Endothelial cell of umbilical vein (primary cell): ENCODE measurements around the gene SLC35A3. TPM values are rescaled to one million over a fixed set of nuclear protein-coding genes. Genes with fewer than 3 reads are reported as not detected.

Experiments
- BruUV-seq: library from RNA; stranded (reverse); fragments of 400-500 nt; replicated peaks from 2 replicates; lab custom pipeline; 2021; lab: Mats Ljungman, UMichigan
- CTCF ChIA-PET: fragments of 300-600, 350-600 bp; sonication (Branson Sonifier 250); formaldehyde crosslinking; loops from one replicate; lab custom pipeline; 2021; ENCODE audit warnings: antibody characterized with exemption, inconsistent platforms; lab: Charles Lee
- POLR2A ChIA-PET: fragments of 300-600, 350-600 bp; sonication (Branson Sonifier 250); formaldehyde crosslinking; loops from one replicate; lab custom pipeline; 2021; ENCODE audit warnings: antibody characterized with exemption, inconsistent platforms; lab: Charles Lee
- DNase-seq: peaks from one replicate; pipeline ENCODE4 v3.0.0-alpha.2; 2011; ENCODE audit warnings: low read depth, low spot score
- FAIRE-seq: peaks from 2 replicates; lab custom pipeline; 2011; peaks lifted over from hg19 to GRCh38; lab: Jason Lieb, UNC
- H2AFZ ChIP-seq: 2 replicates; pipeline ENCODE4 v1.6.0; 2012; ENCODE audit warnings: low read depth, low read length, control low read depth, inconsistent platforms
- H3K27ac ChIP-seq: 2 replicates; pipeline ENCODE4 v1.5.1; 2011; ENCODE audit warnings: low read depth, mild to moderate bottlenecking, control low read depth, low read length, moderate library complexity; ENCODE audit not compliant: insufficient read depth
- H3K27me3 ChIP-seq, 2 experiments: 2 replicates each; pipeline versions ENCODE4 v1.6.0 to v1.6.1; 2011; ENCODE audit warnings: low read length in 2 of 2, mixed read lengths in 1 of 2; ENCODE audit not compliant: control insufficient read depth in 2 of 2, insufficient read depth in 2 of 2
- H3K36me3 ChIP-seq, 2 experiments: 2 replicates in 1 of 2; 3 replicates in 1 of 2; pipeline ENCODE4 v1.5.1; 2011; ENCODE audit warnings: low read length in 2 of 2, mild to moderate bottlenecking in 1 of 2, moderate library complexity in 1 of 2; ENCODE audit not compliant: control insufficient read depth in 2 of 2, insufficient read depth in 2 of 2; ENCODE audit errors: extremely low read depth in 1 of 2
- H3K4me1 ChIP-seq: 3 replicates; pipeline ENCODE4 v1.5.1; 2011; ENCODE audit warnings: mild to moderate bottlenecking, low read length; ENCODE audit not compliant: control insufficient read depth, insufficient read depth; ENCODE audit errors: extremely low read depth
- H3K4me2 ChIP-seq: 2 replicates; pipeline ENCODE4 v1.6.1; 2011; ENCODE audit warnings: low read length, control low read depth, mixed read lengths; ENCODE audit not compliant: insufficient read depth
- H3K4me3 ChIP-seq, 3 experiments: fragments of 200-600 bp in 1 of 3; sonication (generic), shearing (Covaris generic) in 1 of 3; replicated peaks in 1 of 3; 2 replicates each; pipeline ENCODE4 v1.5.1; 2011 to 2016; ENCODE audit warnings: control low read depth in 3 of 3, low read length in 3 of 3, mild to moderate bottlenecking in 2 of 3, inconsistent platforms in 1 of 3, low read depth in 1 of 3, moderate library complexity in 1 of 3; ENCODE audit not compliant: insufficient read depth in 1 of 3
- H3K79me2 ChIP-seq: 2 replicates; pipeline ENCODE4 v1.6.0; 2012; ENCODE audit warnings: low read length, inconsistent platforms; ENCODE audit not compliant: control insufficient read depth, insufficient read depth
- H3K9ac ChIP-seq: replicated peaks from 2 replicates; pipeline ENCODE3; 2011; ENCODE audit warnings: low read length, control low read depth; ENCODE audit not compliant: insufficient read depth; ENCODE audit errors: extremely low read depth
- H3K9me1 ChIP-seq: replicated peaks from 3 replicates; pipeline ENCODE4 v1.6.0; 2011; ENCODE audit warnings: mild to moderate bottlenecking, low read length; ENCODE audit not compliant: control insufficient read depth, insufficient read depth; ENCODE audit errors: extremely low read depth
- H3K9me3 ChIP-seq: replicated peaks from 2 replicates; pipeline ENCODE4 v1.5.1; 2012; ENCODE audit warnings: low read length, inconsistent platforms; ENCODE audit not compliant: control insufficient read depth, insufficient read depth
- H4K20me1 ChIP-seq: replicated peaks from 2 replicates; pipeline ENCODE3; 2011; ENCODE audit warnings: mild to moderate bottlenecking, low read length; ENCODE audit not compliant: control insufficient read depth, insufficient read depth; ENCODE audit errors: extremely low read depth
- CTCF ChIP-seq, 2 donors: IDR thresholded peaks; 1 replicate in 1 of 2; 2 replicates in 1 of 2; pipeline ENCODE4 v1.5.1; 2011; ENCODE audit warnings: low read length in 2 of 2, mild to moderate bottlenecking in 2 of 2, moderate library complexity in 2 of 2, control low read depth in 1 of 2, inconsistent platforms in 1 of 2, low read depth in 1 of 2; ENCODE audit not compliant: insufficient read depth in 1 of 2; ENCODE audit errors: extremely low read depth in 1 of 2
- EZH2 ChIP-seq: IDR thresholded peaks from 2 replicates; pipeline ENCODE4 v1.6.1; 2012; ENCODE audit warnings: borderline replicate concordance, low read depth, mild to moderate bottlenecking, moderate library complexity, low read length, inconsistent platforms; ENCODE audit not compliant: severe bottlenecking
- FOS ChIP-seq: IDR thresholded peaks from 2 replicates; pipeline ENCODE4 v1.6.1; 2011; ENCODE audit warnings: mild to moderate bottlenecking, low read length, moderate library complexity, borderline replicate concordance; ENCODE audit not compliant: insufficient read depth
- GATA2 ChIP-seq: IDR thresholded peaks from 2 replicates; pipeline ENCODE4 v1.7.0; 2011; ENCODE audit warnings: low read depth, mild to moderate bottlenecking, moderate library complexity, mixed read lengths, low read length; ENCODE audit not compliant: insufficient read length, insufficient read depth
- JUN ChIP-seq: IDR thresholded peaks from 2 replicates; pipeline ENCODE4 v1.6.1; 2011; ENCODE audit warnings: borderline replicate concordance, low read depth; ENCODE audit not compliant: insufficient read length, insufficient read depth
- MAX ChIP-seq: IDR thresholded peaks from 2 replicates; pipeline ENCODE4 v1.6.1; 2011; ENCODE audit not compliant: insufficient read depth, insufficient read length
- MYC ChIP-seq: IDR thresholded peaks from one replicate; pipeline ENCODE4 v1.6.1; 2011; ENCODE audit warnings: mild to moderate bottlenecking, low read depth, low read length
- POLR2A ChIP-seq: IDR thresholded peaks from 2 replicates; pipeline ENCODE4 v1.6.1; 2012; ENCODE audit warnings: low read depth, mild to moderate bottlenecking, control low read depth, low read length
- POLR2AphosphoS5 ChIP-seq: IDR thresholded peaks from 2 replicates; pipeline ENCODE4 v1.6.1; 2012; ENCODE audit warnings: low read depth, mild to moderate bottlenecking, control low read depth, low read length, moderate library complexity; ENCODE audit not compliant: insufficient read depth
- dilution Hi-C: fragments of 300-500 bp; cut with MboI; formaldehyde crosslinking; loops from one replicate; pipeline ENCODE4 v1.15.0; 2019; ENCODE audit warnings: low sequenced_read_pairs; ENCODE audit not compliant: extremely low pct_ligation_motif_present
- intact Hi-C: fragments of 100-400 bp; cut with micrococcal nuclease; formaldehyde crosslinking; loops from one replicate; pipeline ENCODE4 v1.10.0; 2022
- polyA plus RNA-seq, 4 experiments: library from polyadenylated mRNA; depleted of rRNA in 3 of 4; stranded (reverse) in 3 of 4; unstranded in 1 of 4; fragments of >200 nt; gene quantifications; 2 replicates each; pipeline versions ENCODE4 v1.2.1 to v1.2.3, GENCODE V29; 2011 to 2012; ENCODE audit warnings: missing spikeins in 1 of 4
- total RNA-seq: library from RNA; stranded (reverse); gene quantifications from 2 replicates; pipeline ENCODE4 v1.2.3, GENCODE V29; 2021

SLC35A3 gene
- total and polyA plus RNA-seq, 2 donors (not counting 3 experiments of a cell fraction or from before 2014, with no cell fraction given), result 3.6 to 19.0 TPM

DNA sequence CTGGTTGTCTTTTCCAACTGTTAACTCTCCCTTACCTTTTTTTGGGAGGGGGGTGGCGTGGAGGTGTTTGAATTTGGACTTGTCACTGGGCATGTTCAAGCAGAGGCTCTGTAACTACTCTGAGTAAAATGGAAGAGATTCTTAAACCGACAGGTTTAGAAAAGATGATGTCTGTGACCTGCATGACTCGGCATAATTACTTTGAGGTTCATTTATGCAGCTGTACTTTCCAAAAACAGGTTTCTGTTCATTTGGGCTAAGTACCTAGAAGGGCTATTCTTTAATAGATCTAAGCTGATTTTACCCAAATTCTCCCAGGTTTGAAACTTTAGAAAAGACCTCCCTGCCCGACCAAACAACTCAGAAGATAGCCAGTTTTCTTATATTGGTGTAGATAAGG lies 80.3 kb downstream of the SLC35A3 start:
- ChIA-PET CTCF (no interaction called here), POLR2A (no interaction called here)
- no peak overlapping the region for H3K9ac ChIP-seq
- TF ChIP-seq POLR2A (no peak), EZH2 (no peak), CTCF (IDR thresholded peaks at IDR 0.05; ENCODE audit: extremely low read depth in 1 of 2, insufficient read depth in 1 of 2, low read depth in 1 of 2, low read length in 2 of 2) (no peak)
- peaks cover 82% of the 10 kb centered on the region for H3K79me2 ChIP-seq
- no peak overlapping the region for H3K27ac ChIP-seq
- no peak for DNase-seq
- no peak for FAIRE-seq
- H3K36me3 ChIP-seq, result peaks cover 0 to 3% of the 10 kb centered on the region in 2 experiments
- intact Hi-C loops (no loop called here), dilution Hi-C loops (no loop called here)
- no peaks in the 10 kb centered on the region for H3K4me1 ChIP-seq
- no peaks in the 10 kb centered on the region for H3K9me3 ChIP-seq
- no peak overlapping the region for H3K4me3 ChIP-seq
- H3K4me2 ChIP-seq, result no peak overlapping the region
- no TSS peak for BruUV-seq
- H2AFZ ChIP-seq, result no peak overlapping the region
- no peaks in the 10 kb centered on the region for H3K27me3 ChIP-seq
- no peaks in the 10 kb centered on the region for H3K9me1 ChIP-seq
- H4K20me1 ChIP-seq, result peaks cover 4% of the 10 kb centered on the region

DNA sequence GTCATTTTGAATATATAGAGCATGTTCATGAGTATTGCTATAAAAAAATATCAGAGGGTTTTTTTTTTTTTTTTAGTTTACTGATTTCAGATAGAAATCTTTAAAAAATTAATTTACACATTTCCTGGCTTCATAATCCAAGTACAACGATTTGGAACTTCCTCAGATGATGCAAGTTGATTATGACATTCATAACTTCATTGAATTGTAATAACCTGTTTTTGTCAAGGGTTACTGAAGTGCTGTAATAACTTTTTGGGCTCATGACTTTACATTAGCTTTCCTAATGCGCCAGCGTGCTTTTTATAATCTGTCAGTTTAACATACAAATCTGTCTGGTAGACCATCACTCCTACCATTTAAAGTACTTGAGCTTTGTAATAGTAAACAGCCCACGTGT lies 81.6 kb downstream of the SLC35A3 start:
- Histone ChIP-seq H4K20me1 (peaks cover 2% of the 10 kb centered on the region), H3K4me3 (no peak overlapping the region), H3K79me2 (peaks cover 79% of the 10 kb centered on the region), H3K27ac (no peak overlapping the region), H3K36me3 (peaks cover 0 to 3% of the 10 kb centered on the region in 2 experiments), H3K4me2 (no peak overlapping the region), H3K9me3 (no peaks in the 10 kb centered on the region), H3K4me1 (no peaks in the 10 kb centered on the region), H3K9ac (no peak overlapping the region), H3K9me1 (no peaks in the 10 kb centered on the region), H3K27me3 (no peaks in the 10 kb centered on the region), H2AFZ (no peak overlapping the region)
- ChIA-PET POLR2A (no interaction called here), CTCF (interaction anchor here (1.8 kb wide), 1 partner anchor 10 kb away, joined by 6 read pairs; no protein-coding TSS in a partner anchor)
- intact Hi-C loops, result no loop called here
- FAIRE-seq, result no peak
- dilution Hi-C loops, result no loop called here
- TF ChIP-seq EZH2, result no peak
- no peak for TF ChIP-seq CTCF (IDR thresholded peaks at IDR 0.05; ENCODE audit: extremely low read depth in 1 of 2, insufficient read depth in 1 of 2, low read depth in 1 of 2, low read length in 2 of 2)
- TF ChIP-seq MYC, result no peak
- TF ChIP-seq JUN, result no peak
- no peak for TF ChIP-seq GATA2
- no peak for TF ChIP-seq MAX
- TF ChIP-seq FOS, result no peak
- TF ChIP-seq POLR2A, result no peak
- TF ChIP-seq POLR2AphosphoS5, result no peak
- BruUV-seq, result no TSS peak
- no peak for DNase-seq
